ENCODE results near the gene RRAS2. TPM values are rescaled to one million over a fixed set of nuclear protein-coding genes. Genes with fewer than 3 reads are reported as not detected.

The RRAS2 gene
- total RNA-seq, 1 experiment from 2014 or later: 128 TPM

GRCh38 chr11:14350215-14350614 lies 8.8 kb downstream of the RRAS2 start:
- H3K36me3 Mint-ChIP-seq (ENCODE audit: insufficient read depth, unreplicated experiment): no peaks in the 10 kb centered on the region
- no peak overlapping the region for H3K4me3 Mint-ChIP-seq (ENCODE audit: unreplicated experiment)
- intact Hi-C loops (cut with micrococcal nuclease): no loop called here
- no peak for TF ChIP-seq CTCF (IDR thresholded peaks at IDR 0.05; ENCODE audit: unreplicated experiment)
- H3K27ac Mint-ChIP-seq (ENCODE audit: low read depth, unreplicated experiment): no peak overlapping the region
- peaks cover 26% of the 10 kb centered on the region for H3K4me1 Mint-ChIP-seq (ENCODE audit: insufficient read depth, unreplicated experiment)
- ChIA-PET POLR2A (no interaction called here), CTCF (interaction anchor here (0.8 to 0.9 kb wide), 2 partner anchors 27 to 42 kb away, joined by 3 read pairs; no protein-coding TSS in a partner anchor)
- no TSS peak for BruUV-seq (replicated peaks)
- no peaks in the 10 kb centered on the region for H3K9me3 Mint-ChIP-seq (ENCODE audit: unreplicated experiment)
- H3K27me3 Mint-ChIP-seq (ENCODE audit: insufficient read depth, unreplicated experiment): no peaks in the 10 kb centered on the region
- DNase-seq (ENCODE audit: unreplicated experiment): no peak

GRCh38 chr11:14347991-14348390 lies 11.0 kb downstream of the RRAS2 start:
- H3K36me3 Mint-ChIP-seq (ENCODE audit: insufficient read depth, unreplicated experiment): no peaks in the 10 kb centered on the region
- TF ChIP-seq CTCF (IDR thresholded peaks at IDR 0.05; ENCODE audit: unreplicated experiment): no peak
- DNase-seq (ENCODE audit: unreplicated experiment): no peak
- ChIA-PET CTCF (no interaction called here), POLR2A (no interaction called here)
- intact Hi-C loops (cut with micrococcal nuclease): no loop called here
- no TSS peak for BruUV-seq (replicated peaks)
- peaks cover 17% of the 10 kb centered on the region for H3K4me1 Mint-ChIP-seq (ENCODE audit: insufficient read depth, unreplicated experiment)
- H3K9me3 Mint-ChIP-seq (ENCODE audit: unreplicated experiment): no peaks in the 10 kb centered on the region
- no peaks in the 10 kb centered on the region for H3K27me3 Mint-ChIP-seq (ENCODE audit: insufficient read depth, unreplicated experiment)
- H3K27ac Mint-ChIP-seq (ENCODE audit: low read depth, unreplicated experiment): no peak overlapping the region
- no peak overlapping the region for H3K4me3 Mint-ChIP-seq (ENCODE audit: unreplicated experiment)

GRCh38 chr11:14347494-14347893 lies 11.5 kb downstream of the RRAS2 start:
- no peak overlapping the region for H3K27ac Mint-ChIP-seq (ENCODE audit: low read depth, unreplicated experiment)
- no peak for TF ChIP-seq CTCF (IDR thresholded peaks at IDR 0.05; ENCODE audit: unreplicated experiment)
- ChIA-PET CTCF (no interaction called here), POLR2A (interaction anchor here (0.7 to 2.2 kb wide), 2 partner anchors 9 to 12 kb away, joined by 5 to 9 read pairs; no protein-coding TSS in a partner anchor)
- BruUV-seq (replicated peaks): no TSS peak
- DNase-seq (ENCODE audit: unreplicated experiment): no peak
- no peaks in the 10 kb centered on the region for H3K27me3 Mint-ChIP-seq (ENCODE audit: insufficient read depth, unreplicated experiment)
- no peaks in the 10 kb centered on the region for H3K9me3 Mint-ChIP-seq (ENCODE audit: unreplicated experiment)
- peaks cover 17% of the 10 kb centered on the region for H3K4me1 Mint-ChIP-seq (ENCODE audit: insufficient read depth, unreplicated experiment)
- H3K36me3 Mint-ChIP-seq (ENCODE audit: insufficient read depth, unreplicated experiment): no peaks in the 10 kb centered on the region
- intact Hi-C loops (cut with micrococcal nuclease): no loop called here
- no peak overlapping the region for H3K4me3 Mint-ChIP-seq (ENCODE audit: unreplicated experiment)

- H3K9me3 Mint-ChIP-seq (ENCODE audit: unreplicated experiment): no peaks in the 10 kb centered on the region
- H3K4me3 Mint-ChIP-seq (ENCODE audit: unreplicated experiment): no peak overlapping the region
- TF ChIP-seq CTCF (IDR thresholded peaks at IDR 0.05; ENCODE audit: unreplicated experiment): no peak
- H3K4me1 Mint-ChIP-seq (ENCODE audit: insufficient read depth, unreplicated experiment): peaks cover 26% of the 10 kb centered on the region
- no peak for DNase-seq (ENCODE audit: unreplicated experiment)
- no peaks in the 10 kb centered on the region for H3K27me3 Mint-ChIP-seq (ENCODE audit: insufficient read depth, unreplicated experiment)
- intact Hi-C loops (cut with micrococcal nuclease): no loop called here
- ChIA-PET POLR2A (interaction anchor here (0.6 to 2.2 kb wide), 8 partner anchors 9 to 67 kb away, joined by 3 to 9 read pairs (median 3); no protein-coding TSS in a partner anchor), CTCF (interaction anchor here (0.6 to 2.0 kb wide), 4 partner anchors 11 to 49 kb away, joined by 3 to 7 read pairs (median 4); no protein-coding TSS in a partner anchor)
- H3K27ac Mint-ChIP-seq (ENCODE audit: low read depth, unreplicated experiment): no peak overlapping the region
- no TSS peak for BruUV-seq (replicated peaks)
- no peaks in the 10 kb centered on the region for H3K36me3 Mint-ChIP-seq (ENCODE audit: insufficient read depth, unreplicated experiment)
Observed at GRCh38 chr11:14346303-14346955, 12.6 kb downstream of the RRAS2 start.
